Kidney tubule cell (primary cell): ENCODE measurements around the gene CHADL.
A peak's percentile ranks its signal among the peaks of the same experiment; 100 is the strongest.
"Not testable (repeated sequence)": the region's sequence is repeated elsewhere in the genome, so short reads cannot be mapped to it uniquely, and the experiment has no call there.

Experiments
- DNase-seq: peaks from one replicate; pipeline ENCODE4 v3.0.0-alpha.2; 2018; ENCODE audit warnings: low spot score

Gene CHADL, protein sequence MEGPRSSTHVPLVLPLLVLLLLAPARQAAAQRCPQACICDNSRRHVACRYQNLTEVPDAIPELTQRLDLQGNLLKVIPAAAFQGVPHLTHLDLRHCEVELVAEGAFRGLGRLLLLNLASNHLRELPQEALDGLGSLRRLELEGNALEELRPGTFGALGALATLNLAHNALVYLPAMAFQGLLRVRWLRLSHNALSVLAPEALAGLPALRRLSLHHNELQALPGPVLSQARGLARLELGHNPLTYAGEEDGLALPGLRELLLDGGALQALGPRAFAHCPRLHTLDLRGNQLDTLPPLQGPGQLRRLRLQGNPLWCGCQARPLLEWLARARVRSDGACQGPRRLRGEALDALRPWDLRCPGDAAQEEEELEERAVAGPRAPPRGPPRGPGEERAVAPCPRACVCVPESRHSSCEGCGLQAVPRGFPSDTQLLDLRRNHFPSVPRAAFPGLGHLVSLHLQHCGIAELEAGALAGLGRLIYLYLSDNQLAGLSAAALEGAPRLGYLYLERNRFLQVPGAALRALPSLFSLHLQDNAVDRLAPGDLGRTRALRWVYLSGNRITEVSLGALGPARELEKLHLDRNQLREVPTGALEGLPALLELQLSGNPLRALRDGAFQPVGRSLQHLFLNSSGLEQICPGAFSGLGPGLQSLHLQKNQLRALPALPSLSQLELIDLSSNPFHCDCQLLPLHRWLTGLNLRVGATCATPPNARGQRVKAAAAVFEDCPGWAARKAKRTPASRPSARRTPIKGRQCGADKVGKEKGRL

GRCh38 chr22:41240377-41241132 lies at the start of gene CHADL:
TSS of gene CHADL (minus strand) at chr22:41240931. CDS start at chr22:41240881, 50 bp downstream.
- no peak for DNase-seq

DNA sequence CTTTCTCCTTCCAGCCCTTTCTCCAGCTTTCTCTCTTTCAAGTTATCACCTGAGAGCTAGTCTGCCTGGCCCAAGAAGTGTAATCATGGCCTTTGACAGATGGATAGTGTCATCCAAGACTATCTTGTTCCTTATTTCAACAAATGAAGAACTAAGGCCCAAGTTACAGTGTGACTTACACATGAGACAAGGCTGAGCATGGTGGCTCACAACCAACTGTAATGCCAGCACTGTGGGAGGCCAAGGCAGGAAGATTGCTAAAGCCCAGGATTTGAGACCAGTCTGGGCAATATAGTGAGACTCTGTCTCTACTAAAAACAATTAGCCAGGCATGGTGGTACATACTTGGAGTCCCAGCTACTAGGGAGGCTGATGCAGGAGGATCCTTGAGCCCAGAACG lies 48.9 kb upstream of the CHADL start:
- no peak for DNase-seq

- DNase-seq = peak; percentile 91
These were observed 47.7 kb upstream of the CHADL start for GRCh38 chr22:41288245-41288946.

GRCh38 chr22:41286639-41287091 lies 45.9 kb upstream of the CHADL start:
- peak; percentile 69 for DNase-seq

DNA sequence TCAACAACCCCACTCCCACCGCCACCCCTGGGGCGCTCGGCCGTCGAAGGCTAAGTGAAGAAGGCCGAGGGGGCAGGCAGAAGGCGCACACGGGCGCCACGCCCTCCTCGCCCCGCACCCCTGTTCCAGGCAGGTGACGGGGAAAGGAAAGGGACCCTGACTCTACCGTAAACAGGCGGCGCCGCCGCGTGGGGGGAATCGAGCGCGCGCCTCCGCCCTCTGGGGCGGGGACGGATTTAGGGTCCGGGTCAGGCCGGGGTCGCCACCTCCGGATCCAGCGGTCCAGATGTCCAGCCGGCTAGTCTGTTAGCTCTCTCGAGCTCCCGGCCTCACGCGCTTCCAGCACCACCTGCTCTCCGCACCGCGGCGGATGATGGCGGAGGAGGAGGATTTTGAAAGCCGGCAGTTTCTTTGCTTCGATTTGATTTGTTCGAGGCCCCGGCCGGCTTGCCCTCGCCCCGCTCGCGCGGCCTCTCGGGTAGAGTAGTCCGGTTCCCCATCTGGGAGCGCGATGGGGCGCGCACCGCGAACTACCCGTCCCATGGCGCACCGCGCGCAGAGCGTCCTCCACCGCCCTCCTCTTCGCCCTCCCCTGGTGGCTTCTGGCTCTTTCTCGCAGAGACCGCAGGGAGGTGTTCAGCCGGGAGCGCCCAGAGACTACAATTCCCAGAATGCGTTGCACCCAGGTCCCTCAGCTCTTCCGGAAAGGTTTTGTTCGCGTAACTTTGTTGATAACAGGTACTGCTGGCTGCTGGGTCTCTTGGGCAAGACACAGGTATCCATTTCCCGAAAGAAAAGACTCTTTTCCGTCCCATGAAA lies 45.3 kb upstream of the CHADL start, which contains the start of gene RANGAP1:
TSS of gene RANGAP1 (minus strand) at position 368 of the 819 bp plus-strand sequence. CDS start 5,143 bp downstream, outside the sequence.
- DNase-seq = peak; percentile 99

DNA sequence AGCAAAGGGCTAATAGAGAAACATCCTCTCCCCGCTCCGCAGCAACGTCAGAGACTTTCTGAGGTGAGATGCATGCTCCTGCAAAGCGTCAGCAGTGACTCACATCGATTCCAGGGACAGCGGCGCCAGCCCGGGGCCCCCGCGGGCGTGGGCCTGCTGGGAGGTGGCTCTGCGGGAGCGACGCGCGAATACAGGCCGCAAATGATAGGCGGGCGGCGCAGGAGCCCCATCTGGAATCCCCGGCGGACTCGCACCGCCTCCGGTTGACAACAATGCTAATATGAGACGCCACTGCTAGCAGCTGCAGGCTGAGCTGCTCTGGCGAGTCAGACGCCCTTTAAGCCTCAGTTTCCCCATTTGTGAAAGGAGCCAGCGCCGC lies 44.7 kb upstream of the CHADL start:
- DNase-seq = peak; percentile 94

GRCh38 chr22:41284465-41284864 lies 43.7 kb upstream of the CHADL start:
- DNase-seq = no peak

DNA sequence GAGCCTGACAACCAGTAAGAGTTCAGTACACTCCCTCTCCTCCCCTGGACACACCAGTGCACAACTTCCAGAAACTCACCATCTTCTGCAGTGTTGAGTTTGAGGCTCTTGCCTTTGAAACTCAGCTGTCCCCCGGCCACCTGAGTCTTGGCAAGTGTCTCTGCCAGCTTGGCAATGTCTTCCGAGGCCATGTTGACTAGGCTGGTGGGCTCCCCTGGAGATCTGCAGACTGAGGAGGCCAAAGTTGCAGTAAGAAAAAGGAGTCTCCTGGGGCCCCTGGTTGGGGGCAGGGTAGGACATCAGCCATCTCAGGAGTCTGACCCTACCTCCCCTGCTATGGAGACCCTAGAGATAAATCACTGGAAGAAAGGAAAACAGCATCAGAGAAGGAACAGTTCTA lies 40.1 kb upstream of the CHADL start:
- DNase-seq = no peak

DNA sequence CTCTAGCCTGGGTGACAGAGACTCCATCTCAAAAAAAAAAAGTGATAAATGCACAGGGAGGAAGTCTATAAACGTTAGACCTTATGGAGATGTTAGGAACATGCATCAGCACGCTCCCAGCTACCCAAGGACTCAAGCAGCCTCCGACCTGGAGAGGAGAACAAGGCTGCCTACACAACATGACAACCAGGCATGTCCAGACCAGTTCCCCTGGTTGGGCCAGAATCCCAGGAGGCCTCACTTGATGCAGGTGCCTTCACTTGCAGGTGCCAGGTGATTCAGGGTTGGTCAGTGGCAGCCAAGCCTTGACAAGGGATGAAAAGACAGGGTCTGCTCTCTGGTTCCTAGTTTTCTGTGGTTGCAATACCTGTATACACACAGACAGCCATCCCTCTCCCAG lies 39.3 kb upstream of the CHADL start:
- DNase-seq = no peak

DNA sequence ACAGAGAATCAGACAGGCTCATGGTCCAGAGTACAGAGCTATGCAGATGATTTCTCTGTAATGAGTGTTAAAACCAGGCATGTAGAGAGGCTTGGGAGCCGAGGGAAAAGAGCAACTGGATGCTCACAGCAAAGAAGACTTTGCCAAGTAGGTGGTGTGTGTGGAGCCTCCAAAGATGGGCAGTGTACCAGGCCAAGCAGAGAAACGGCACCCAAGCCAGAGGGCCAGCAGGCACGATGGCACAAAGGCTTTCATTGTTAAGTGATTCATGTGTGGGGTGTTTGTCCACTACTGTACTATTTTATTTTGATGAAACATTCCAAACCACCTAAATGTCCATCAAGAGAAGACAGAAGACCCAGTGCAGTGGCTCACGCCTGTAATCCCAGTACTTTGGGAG lies 34.1 kb upstream of the CHADL start:
- no peak for DNase-seq

DNA sequence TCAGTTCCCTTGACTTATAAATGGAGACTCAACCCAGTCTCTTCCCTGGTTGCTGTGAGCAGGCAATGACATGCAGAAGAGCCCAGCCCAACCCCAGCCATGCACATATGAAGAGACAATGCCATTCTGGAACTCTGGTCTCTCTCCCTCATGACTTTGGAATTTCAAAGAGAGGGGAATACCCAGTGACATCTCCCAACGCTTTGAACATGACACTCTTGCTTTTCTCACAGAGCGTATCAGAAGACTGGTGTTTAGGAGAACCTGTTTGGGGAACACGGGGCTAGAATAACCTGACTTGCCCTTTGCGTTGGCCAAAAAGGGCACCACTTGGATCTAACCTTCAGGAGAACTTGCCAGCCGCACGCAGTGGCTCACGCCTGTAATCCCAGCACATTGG lies 32.4 kb upstream of the CHADL start:
- DNase-seq = no peak

- DNase-seq = no peak
These were observed 31.1 kb upstream of the CHADL start for GRCh38 chr22:41271787-41272186.

GRCh38 chr22:41267958-41268357 lies 27.2 kb upstream of the CHADL start:
- no peak for DNase-seq

DNA sequence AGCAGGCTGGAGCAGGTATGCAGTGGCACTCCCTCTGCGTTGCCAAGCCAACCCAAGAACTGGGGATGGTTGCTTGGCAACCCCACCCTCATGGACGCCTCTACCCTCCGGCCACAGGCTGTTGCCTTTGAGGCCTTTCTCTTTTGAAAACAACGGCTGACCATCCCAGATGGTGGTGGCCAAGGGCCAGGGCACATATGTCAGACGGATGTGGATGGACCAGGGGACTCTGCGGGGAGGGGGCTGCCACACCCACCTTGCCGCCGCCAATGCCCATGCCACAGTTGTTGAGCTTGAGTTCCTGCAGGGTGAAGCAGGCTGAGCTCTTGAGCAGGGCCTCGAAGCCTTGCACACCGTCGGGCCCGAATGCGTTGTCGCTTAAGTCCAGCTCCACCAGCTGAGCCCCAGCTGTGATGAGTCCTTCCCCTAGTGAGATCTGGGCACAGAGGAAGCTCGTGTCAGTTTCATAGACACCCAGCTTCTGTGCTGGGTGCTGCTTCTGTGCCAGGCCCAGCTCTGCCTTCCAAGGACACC lies 23.7 kb upstream of the CHADL start:
- DNase-seq = no peak

- peak; percentile 13 for DNase-seq
These were observed 23.0 kb upstream of the CHADL start for GRCh38 chr22:41263704-41264103.

- DNase-seq = no peak
These were observed 21.6 kb upstream of the CHADL start for GRCh38 chr22:41262250-41262765.

- no peak for DNase-seq
These were observed 21.0 kb upstream of the CHADL start for GRCh38 chr22:41261541-41262249.

DNA sequence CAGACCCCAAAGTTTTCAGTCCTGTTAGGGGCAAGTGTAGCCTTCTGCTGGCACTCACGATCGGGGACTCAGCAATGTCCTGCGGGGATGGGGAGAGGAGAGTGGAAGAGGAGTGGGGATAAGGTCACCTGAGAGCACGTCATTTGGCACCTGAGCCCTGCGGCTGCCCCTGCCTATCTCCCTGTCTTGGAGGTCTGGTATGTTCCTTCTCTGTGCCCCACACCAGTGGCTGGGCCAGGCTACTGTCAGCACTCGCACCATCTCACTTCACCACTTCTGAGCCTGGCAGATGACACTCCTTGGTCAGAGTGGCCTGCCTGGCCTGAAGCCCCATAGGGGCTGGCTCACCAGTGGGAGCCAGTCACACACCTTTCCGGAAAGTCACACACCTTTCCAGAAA lies 20.1 kb upstream of the CHADL start:
- no peak for DNase-seq

- not testable (repeated sequence) for DNase-seq
These were observed 19.0 kb upstream of the CHADL start for GRCh38 chr22:41259756-41260155.

DNA sequence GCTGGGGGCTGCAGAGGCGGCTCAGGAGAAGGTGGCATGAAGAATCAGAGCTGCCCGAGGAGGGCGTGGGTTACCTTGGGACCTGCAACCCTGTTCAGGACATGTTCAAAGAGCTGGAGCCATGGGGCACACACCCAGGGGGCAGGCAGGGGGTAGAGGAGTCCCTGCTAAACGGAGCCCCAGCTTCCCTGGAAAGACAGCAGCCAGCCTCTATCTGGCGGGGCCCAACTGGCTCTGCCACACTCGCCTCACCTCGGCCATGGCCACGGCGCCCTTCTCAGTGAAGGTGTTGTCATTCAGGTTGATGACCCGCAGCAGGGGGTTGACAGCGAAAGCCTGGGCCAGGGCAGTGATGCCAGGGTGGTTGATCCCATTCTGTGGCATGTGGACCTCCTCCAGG lies 17.0 kb upstream of the CHADL start:
- no peak for DNase-seq
